Astrocyte (in vitro differentiated cells and primary cell): ENCODE measurements around the gene MECP2.

Source experiments
- EZH2 ChIP-seq: IDR thresholded peaks from 2 replicates; pipeline ENCODE4 v1.6.1; 2012; ENCODE audit warnings: mild to moderate bottlenecking, low read length, inconsistent platforms; ENCODE audit not compliant: insufficient read depth
- TF ChIP-seq, protein P1 (sequence below): IDR thresholded peaks from 2 replicates; pipeline ENCODE4 v1.5.1; 2011; ENCODE audit warnings: low read depth, mild to moderate bottlenecking, inconsistent platforms, low read length, moderate library complexity; ENCODE audit not compliant: insufficient read depth

GRCh38 chrX:153993079-153993478, 104.4 kb downstream of the MECP2 start:
- TF ChIP-seq, protein P1, sequence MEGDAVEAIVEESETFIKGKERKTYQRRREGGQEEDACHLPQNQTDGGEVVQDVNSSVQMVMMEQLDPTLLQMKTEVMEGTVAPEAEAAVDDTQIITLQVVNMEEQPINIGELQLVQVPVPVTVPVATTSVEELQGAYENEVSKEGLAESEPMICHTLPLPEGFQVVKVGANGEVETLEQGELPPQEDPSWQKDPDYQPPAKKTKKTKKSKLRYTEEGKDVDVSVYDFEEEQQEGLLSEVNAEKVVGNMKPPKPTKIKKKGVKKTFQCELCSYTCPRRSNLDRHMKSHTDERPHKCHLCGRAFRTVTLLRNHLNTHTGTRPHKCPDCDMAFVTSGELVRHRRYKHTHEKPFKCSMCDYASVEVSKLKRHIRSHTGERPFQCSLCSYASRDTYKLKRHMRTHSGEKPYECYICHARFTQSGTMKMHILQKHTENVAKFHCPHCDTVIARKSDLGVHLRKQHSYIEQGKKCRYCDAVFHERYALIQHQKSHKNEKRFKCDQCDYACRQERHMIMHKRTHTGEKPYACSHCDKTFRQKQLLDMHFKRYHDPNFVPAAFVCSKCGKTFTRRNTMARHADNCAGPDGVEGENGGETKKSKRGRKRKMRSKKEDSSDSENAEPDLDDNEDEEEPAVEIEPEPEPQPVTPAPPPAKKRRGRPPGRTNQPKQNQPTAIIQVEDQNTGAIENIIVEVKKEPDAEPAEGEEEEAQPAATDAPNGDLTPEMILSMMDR: no peak
- no peak for TF ChIP-seq EZH2
